GM18505 (cell line): ENCODE data around the gene REM2.
A peak's percentile ranks its signal among the peaks of the same experiment; 100 is the strongest.
"Not testable (repeated sequence)": the region's sequence is repeated elsewhere in the genome, so short reads cannot be mapped to it uniquely, and the experiment has no call there.

ENCODE experiments used
- ATAC-seq: cut with Tn5 transposase; IDR thresholded peaks from one replicate; pipeline ENCODE4 v1.9.1; 2021; ENCODE audit not compliant: unreplicated experiment
- POLR2A ChIP-seq: IDR thresholded peaks from 4 replicates; pipeline ENCODE4 v1.6.1; 2011; ENCODE audit warnings: borderline replicate concordance; ENCODE audit not compliant: insufficient read depth, insufficient read length; ENCODE audit errors: extremely low read depth

REM2 gene

DNA sequence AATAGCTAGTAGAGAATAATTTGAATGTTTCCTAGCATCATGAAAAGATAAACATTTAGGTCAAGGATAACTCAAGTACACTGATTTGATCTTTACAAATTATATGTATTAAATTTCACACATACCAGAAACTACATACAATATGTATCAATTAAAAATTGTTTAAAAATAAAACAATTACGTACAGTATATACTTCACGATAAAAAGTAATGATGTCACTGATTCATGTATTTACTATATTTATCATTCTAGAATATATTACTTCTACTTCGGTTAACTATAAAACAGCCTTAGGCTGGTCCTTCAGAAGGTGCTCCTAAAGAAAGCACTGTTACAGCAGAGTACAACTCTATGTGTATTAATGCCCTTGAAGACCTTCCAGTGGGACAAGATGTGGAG, 24.4 kb downstream of the REM2 start:
- no peak for TF ChIP-seq POLR2A
- ATAC-seq: no peak

DNA sequence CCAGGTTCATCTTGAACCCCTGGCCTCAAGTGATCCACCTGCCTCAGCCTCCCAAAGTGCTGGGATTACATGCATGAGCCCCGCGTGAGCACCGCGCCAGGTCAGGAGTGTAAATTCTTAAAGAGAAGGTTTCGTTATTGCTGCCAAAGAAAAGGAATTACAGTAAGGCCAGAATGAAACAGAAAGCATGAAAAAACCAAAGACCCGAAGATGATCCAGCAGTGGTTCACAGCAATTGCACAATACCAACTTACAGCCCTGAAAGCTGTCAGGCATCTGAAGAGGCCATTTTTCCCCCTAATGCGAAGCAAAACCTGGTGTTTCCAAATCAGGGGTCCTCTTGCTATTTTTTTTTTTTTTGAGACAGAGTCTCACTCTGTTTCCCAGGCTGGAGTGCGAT, 25.6 kb downstream of the REM2 start:
- TF ChIP-seq POLR2A: no peak
- no peak for ATAC-seq

DNA sequence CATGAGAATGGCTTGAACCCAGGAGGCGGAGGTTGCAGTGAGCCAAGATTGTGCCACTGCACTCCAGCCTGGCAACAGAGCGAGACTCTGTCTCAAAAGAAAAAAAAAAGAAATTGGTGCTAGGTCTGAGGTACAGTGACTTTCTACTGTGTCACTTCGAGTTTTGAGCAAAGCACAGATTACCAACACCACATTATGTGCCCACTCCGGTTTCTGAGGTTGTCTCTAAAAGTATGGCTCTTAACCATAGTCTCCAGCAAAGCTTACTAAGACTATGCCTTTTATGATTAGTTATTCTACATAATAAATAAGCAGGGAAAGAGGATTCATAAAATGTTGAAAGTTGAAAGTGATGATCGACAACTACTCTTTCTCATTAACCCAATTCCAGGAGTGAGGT, 27.9 kb downstream of the REM2 start:
- no peak for TF ChIP-seq POLR2A
- no peak for ATAC-seq

DNA sequence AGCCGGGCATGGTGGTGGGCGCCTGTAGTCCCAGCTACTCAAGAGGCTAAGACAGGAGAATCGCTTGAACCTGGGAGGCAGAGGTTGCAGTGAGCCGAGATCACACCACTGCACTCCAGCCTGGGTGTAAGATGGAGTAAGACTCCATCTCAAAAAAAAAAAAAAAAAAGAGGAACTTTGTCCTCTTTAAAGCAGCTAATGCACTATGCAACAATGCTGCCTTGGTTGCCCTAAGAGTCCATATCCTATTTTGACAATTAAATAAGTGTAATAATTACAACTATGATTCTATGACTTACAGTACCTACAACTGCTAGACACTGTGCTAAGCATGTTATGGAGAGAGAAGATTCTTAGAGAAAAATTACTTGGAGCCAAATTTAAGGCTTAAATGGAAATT, 31.8 kb downstream of the REM2 start:
- not testable (repeated sequence) for ATAC-seq

DNA sequence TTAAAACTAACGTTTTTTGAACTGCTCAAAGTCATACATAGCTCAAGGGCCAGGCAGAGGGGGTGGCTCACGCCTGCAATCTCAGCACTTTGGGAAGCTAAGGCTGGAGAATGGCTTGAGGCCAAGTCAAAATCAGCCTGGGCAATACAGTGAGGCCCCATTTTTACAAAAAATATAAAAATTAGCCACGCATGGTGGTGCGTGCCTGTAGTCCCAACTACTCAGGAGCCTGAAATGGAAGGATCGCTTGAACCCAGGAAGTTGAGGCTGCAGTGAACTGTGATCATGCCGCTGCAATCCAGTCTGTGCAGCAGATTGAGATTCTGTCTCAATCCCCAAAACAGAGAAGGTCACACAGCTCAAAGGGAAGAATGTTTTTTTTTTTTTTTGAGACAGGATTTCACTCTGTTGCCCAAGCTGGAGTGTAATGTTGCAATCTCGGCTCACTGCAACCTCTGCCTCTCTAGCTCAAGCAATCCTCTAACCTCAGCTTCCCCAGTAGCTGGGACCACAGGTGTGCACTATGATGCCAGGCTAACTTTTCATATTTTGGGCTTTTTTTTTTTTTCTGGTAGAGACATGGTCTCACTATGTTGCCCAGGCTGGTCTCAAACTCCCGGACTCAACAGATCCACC, 33.0 kb downstream of the REM2 start:
- TF ChIP-seq POLR2A: no peak

DNA sequence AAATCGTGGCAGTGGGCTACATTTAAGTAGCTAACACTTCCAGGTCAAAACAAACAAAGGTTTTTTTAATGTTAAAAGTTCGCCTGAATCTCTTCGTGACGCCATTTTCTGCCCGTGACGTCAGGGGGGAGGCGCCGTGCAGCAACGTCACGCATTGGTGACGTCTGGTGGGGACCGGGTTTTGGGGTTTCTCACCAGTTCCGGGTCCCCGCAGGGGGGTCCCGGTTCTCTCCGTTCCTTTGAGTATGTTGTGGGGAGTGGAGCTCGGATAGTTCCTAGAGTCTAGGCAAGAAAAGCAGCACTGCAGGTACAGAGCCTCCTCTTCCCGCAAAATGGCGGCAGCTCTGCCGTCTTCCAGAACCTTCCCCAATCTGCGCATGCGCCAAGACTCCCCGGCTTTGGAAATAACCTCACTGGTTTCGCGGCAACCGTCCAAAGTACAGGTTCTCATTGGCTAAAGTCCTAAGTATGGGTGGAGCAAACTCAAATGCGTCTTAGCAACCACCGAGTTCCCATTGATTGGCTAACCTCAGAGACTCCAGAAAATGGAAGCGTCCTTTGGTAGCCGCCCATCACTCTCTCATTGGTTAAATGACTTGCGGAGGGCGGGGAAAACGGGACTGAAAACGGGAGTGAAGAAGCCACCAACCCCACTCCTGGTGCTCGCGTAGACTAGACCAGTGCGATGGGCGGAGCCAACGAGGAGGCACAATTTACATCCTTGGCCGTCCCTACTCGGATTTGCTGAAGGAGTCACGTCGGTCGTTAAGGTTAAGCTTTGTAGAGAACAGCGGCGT, 36.0 kb downstream of the REM2 start, which contains the start of gene RBM23:
Gene RBM23, minus strand, starts transcription at position 346 of the 797 bp plus-strand sequence.
- peak; percentile 89 for ATAC-seq
- peak; percentile 69 for TF ChIP-seq POLR2A

More for the DNA sequence above, 33.0 kb downstream of the REM2 start:
- no peak for ATAC-seq

DNA sequence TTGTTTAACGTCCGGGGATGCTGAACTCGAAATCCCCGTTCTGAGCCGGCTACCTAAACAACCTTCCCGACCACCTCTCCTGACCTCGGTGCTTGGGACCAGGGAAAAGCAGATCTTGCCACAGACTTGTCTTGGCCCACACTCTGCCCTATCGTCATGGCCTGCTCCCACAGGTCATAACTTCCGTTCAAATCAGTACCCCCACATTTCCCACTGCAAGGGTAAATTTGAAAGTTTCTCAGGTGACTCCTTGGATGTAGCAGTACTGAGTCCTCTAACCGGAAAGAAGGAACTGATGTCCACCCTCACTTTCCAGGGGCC, 36.5 kb downstream of the REM2 start:
- ATAC-seq: no peak
- TF ChIP-seq POLR2A: no peak

DNA sequence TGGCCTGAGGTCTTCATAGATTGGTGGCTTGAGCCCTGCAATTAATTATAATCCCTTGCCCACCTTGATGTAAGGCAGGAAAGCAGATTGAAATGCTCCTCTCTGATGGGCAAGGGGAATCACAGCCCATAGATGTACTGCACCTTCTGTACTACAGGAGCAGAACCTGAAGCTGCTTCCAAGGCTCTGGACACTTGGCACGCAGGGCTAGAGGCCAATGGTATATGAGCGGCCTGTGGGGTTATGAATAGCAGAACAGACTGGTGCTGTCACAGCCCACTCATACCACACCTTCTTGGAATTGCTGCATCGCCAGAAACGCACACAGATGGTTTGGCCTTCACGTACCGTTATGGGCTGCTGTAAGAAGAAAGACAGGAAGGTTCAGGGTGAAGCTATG, 37.7 kb downstream of the REM2 start:
- ATAC-seq: no peak
- no peak for TF ChIP-seq POLR2A

DNA sequence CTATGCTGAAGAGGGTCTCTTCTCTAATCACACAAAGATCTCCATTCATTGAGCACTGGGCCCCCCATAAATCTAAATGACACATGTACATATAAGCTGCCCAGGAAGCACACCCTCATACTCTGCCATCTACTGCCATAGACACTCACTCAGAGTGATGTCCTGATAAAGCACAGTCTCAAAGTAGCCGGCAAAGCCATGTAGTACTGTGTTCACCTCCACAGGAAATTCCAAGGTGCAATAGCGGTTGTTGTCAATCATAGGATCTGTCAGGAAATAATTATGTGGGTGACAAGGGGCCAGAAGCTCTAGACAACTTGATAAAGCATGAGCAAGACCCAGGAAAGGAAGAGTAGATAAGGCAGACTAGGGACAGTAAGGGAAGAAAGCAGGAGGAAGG, 39.3 kb downstream of the REM2 start:
- TF ChIP-seq POLR2A: no peak
- no peak for ATAC-seq

DNA sequence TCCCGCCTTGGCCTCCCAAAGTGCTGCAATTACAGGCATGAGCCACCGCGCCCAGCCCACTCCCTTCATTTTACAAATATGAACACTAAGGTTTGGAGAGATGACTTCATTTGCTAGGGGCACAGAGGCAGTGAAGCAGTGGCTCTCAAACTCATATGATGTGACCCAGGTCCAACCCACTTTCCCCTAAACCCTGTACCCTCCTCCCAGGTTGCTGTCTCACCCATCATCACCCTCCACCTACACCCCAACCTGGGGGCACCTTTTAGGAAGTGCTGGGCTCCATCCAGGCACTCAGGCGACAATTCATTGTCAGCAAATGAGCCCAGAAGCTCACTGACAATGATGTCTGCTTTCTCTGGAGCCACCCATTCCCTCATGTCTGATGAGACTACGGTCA, 40.7 kb downstream of the REM2 start:
- TF ChIP-seq POLR2A: no peak
- no peak for ATAC-seq

DNA sequence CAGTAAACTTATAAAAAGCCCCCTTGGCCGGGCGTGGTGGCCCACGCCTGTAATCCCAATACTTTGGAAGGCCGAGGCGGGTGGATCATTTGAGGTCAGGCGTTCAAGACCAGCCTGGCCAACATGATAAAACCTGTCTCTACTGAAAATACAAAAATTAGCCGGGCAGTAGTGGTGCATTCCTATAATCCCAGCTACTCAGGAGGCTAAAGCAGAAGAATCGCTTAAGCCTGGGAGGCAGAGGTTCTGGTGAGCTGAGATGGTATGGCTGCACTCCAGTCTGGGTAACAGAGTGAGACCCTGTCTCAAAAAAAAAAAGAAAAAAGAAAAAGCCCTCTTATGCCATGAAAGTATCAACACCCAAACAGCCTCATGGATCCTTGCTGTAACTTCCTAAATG, 42.5 kb downstream of the REM2 start:
- TF ChIP-seq POLR2A: no peak

DNA sequence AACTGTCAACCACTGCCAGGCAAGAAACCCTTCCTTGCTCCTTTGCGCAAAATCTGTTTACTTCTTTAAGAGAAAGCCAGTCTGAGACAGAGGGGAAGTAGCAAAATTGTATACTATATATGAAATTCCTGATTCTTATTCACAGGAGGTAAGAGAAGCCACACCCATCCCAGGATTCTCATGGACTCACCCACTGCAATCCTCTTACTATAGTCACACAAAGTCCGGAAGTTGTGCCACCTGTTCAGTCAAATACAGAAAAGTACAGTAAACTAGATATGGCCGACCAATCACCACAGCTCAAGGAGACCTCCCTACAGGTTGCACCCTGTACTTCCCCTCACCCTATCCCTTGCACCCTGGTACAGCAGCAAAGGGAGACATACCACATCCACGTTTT, 43.3 kb downstream of the REM2 start:
- no peak for ATAC-seq
- no peak for TF ChIP-seq POLR2A

More for the DNA sequence above, 42.5 kb downstream of the REM2 start:
- ATAC-seq: no peak

DNA sequence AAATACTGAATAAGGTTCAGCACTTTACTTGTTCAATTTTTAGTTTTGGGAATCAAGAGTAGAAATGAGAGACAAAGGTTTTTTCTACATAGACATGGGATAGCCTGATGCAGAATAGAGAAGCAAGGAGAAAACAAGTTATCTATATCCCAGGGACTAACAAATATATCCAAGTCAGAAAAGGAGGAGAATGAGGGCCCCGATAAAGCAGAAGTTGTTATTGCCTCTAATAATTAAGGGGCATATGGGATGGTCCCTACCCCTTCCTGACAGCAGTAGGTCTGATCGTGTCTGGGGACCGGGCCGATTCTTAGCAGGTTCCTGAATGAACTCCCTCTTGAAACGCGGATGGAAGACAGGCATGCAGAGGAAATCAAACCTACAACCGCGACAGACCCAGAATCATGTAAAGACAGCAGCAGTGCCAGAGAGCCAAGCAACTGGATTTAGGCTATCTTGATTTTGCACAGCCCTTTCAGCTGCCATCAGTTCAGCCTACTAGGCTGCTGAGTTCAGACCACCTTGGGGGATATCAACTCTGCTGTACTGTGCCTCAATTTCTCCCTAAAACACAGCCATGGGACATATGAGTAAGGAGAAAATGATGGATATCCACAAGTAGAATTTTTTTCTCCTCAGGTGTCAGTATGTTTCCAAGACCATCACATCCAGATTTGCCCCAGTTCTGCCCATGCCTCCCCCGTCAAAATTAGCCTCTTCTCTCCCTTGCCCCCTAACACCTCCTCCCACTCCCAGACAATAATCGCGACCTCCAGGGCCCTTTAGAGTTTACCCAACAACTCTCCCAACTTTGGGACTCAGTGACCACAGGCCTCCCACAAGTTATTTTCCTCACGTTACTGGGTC, 45.4 kb downstream of the REM2 start:
- TF ChIP-seq POLR2A: no peak
- ATAC-seq: no peak

DNA sequence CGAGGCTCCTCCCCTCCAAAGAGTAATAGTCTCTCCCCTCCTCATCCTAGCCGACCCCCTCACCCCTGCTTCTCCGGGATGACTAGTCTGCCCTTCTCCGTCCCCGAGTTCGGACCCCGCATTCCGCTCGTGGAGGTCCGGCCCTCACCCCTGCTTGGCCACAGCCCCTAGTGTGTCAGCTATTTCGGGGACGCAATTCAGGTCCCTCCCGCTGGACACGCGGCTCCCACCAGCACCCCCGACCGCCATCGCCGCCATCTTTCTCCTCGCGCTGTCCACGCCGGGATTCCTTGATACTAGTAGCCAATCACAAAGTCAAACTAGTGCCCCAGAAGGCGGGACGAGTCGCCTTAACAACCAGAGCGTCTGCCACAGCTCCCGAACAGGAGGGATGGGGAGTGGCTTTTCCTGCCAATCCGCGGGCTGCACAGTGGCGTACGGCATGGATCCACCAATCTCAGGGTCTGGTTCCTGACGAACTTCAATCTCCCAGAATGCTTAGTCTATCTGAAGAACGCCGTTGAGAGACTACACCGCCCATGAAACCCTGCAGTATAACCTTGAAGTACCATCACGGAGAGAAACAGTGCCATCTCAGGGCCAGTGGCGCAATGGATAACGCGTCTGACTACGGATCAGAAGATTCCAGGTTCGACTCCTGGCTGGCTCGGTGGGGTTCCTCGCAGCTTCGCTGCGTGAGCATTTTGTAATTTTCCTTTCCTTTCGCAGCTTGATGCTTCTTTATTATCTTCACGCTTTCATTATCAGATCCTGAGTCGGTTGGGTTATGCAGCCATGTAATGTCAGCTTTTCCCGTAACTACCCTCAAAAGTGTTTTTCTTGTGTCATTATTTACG, 46.3 kb downstream of the REM2 start, which contains the start of gene PRMT5:
Gene PRMT5, minus strand, starts transcription at position 273 of the 857 bp plus-strand sequence. Its CDS starts 15 bp downstream, at position 258.
- ATAC-seq: peak; percentile 88
- TF ChIP-seq POLR2A: peak; percentile 87
